CD4-positive, alpha-beta T cell treated with Interferon gamma for 1 hour (primary cell): ENCODE results near the gene PDCL3.
A peak's percentile ranks its signal among the peaks of the same experiment; 100 is the strongest.

Experiments
- DNase-seq: peaks from one replicate; pipeline ENCODE4 v3.0.0-alpha.2; 2020

The PDCL3 gene

DNA sequence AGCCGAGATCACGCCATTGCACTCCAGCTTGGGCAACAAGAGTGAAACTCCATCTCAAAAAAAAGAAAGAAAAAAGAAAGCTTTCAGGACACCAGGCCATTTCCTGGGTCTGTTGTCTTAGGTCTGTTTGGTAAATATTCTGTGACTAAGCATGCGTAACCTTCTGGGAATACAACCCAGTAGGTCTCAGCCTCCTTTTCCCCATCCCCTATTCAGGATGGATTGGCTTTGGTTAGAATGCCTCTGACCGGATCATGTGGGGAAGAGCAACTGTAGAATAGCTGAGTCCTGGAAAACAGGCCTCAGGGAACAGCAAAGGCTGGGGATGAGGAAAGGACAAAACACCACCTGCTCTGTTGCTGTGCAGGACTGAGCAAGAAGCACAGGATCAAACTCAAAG is 1.6 kb upstream of the PDCL3 start:
- DNase-seq = no peak

DNA sequence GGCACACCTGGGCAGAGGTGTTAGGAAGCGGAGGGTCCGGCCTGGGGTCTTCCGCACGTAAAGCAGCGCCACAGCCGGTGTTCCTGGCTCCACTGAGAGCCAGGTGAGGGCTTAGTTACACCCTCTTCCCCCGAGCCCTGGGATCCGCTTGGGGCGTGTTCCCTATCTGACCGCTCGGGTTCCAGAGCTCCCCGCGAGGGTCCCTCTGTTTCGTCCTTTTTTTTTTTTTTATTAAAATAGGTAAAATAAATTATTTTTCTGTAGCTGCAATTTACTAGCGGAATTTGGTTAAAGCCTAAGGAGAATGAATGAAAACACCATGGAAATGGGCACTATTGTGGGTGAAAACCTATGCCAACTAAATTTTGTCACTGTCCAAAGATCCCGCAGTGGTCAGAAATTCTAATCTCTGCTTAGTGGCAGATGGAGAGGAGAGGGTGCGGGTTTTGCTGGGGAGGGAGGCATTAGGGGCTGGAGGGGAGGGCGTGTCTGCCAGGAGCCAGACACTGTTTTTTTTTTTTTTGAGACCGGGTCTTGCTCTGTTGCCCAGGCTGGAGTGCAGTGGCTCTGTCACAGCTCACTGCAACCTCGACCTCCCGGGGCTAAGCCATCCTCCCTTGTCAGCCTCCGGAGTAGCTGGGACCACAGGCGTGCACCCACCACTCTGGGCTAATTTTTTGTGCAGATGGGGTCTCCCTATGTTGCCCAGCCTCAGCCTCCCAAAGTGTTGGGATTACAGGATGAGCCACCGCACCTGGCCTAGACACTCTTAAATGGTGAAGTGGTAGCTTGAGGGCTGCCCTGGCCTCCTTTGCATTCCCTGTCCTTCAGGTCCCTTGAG is 834 bp downstream of the PDCL3 start:
- DNase-seq = no peak

- DNase-seq = no peak
These were observed 6.2 kb downstream of the PDCL3 start for GRCh38 chr2:100568989-100569388.

- no peak for DNase-seq
These were observed 8.9 kb downstream of the PDCL3 start for GRCh38 chr2:100571668-100572067.

- no peak for DNase-seq
These were observed 15.0 kb downstream of the PDCL3 start for GRCh38 chr2:100577777-100578176.

DNA sequence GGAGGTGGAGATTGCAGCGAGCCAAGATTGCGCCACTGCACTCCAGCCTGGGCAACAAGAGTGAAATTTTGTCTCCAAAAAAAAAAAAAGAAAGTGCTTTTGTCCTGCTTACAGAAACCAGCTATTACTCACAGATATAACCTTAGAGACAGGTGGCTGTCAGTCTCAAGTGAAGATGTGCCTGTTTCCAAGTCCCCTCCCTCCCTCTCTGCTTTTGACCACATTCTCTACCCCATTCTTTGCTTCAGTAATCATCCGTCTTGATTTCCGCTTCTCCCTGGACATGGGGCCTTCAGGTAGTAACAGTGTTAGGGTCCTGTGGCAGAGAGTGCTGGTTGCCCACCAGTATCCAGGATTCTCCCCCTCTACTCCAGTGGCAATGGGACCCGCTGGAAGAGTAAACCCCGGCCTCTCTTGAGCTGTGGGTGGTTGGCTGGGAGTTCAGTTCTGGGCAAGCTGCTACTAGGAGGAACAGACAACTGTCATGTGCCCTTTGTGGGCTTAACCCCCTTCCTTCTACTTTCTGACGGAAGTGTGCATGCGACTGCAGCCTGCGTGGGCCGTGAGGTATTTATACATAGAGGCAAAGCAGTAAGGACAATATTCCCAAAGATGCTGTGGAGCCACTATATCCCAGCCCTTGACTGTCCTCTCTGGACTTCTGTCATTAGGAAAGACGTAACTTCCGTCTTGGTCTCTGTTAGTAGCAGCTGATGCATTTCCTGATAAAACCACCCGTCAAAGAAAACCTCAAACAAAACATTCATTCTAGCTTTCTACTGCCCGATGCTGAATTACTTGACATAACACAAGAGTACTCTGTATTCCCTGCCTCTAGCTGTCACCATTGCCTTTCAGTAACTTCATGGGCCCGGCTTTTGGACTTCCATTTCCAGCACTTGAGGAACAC is 17.8 kb downstream of the PDCL3 start:
- DNase-seq = peak; percentile 57

DNA sequence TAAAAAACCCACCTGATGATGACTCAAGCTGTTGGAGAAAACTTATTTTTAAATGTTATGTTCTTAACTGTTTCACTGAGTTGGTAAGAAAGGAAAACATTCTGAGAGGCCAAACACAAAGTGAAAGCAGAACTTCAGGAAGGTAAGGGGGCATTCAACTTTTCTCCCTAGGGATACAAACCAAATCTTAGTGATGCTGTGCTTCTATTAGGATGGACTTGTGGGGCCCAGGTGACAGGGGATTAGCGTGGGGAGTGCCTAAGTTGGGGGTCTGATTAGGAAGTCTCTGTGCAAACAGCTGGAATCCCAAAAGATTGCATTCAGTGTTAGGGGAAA is 18.5 kb downstream of the PDCL3 start:
- no peak for DNase-seq

- no peak for DNase-seq
These were observed 22.0 kb downstream of the PDCL3 start for GRCh38 chr2:100584816-100585215.

GRCh38 chr2:100588071-100588786 is 25.4 kb downstream of the PDCL3 start:
- no peak for DNase-seq

DNA sequence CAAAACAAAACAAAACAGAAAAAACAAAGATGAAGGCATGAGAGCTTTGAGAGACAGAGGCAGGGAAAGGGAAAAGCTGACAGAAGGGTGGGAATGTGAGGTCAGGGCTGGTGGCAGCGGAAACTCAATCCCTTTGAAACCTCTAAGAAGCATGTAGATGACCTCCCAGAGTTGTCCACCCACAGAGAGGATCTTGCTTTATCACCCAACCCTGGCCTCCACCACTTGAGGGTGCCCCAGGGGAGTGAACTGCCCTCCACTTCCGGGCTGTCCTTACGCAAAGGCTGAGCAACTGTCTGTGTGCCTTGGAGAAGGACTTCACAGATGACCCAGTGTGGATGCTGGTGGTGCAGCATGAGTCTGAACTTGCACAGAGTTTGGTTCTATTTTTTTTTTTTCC is 26.7 kb downstream of the PDCL3 start:
- DNase-seq = no peak

- DNase-seq = no peak
These were observed 29.4 kb downstream of the PDCL3 start for GRCh38 chr2:100592226-100592625.

DNA sequence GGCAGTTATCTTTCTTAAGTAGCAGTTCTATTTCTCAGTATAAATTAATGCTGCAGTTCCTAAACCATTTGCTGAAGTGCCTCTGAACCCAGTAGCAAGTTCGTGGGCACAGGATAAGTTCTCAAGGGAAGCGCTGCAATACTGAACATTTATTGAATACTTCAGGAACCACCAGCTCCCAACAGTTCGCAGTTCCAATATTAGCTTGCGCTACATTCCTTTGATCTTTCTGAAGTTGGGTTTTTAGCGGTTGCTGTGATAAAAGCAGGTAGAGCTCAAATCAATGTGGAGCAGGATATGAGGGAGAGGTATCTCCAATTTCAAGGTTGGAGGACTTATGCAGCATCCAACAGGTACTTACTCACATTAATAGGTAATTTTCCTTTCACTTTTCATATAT is 33.7 kb downstream of the PDCL3 start:
- DNase-seq = no peak

GRCh38 chr2:100599566-100599965 is 36.8 kb downstream of the PDCL3 start:
- no peak for DNase-seq

DNA sequence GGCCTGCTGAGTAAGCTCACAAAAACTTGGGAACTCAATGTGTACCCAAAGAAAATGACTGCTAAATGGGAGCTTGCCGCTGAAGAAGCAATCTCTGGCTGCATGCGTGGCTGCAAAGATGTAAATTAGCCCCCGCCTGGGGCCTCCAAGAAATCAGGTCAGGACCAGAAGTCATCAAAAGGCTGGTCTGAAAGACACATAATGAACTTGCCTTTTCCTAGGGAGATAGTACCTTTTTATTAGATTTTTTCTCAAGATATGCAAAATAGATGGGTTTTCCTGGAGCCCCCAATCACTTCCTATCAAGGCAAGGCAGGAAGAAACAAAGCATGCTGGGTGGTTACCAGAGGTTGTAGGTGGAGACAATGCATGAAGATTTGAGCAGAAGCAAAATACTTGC is 38.9 kb downstream of the PDCL3 start:
- no peak for DNase-seq

DNA sequence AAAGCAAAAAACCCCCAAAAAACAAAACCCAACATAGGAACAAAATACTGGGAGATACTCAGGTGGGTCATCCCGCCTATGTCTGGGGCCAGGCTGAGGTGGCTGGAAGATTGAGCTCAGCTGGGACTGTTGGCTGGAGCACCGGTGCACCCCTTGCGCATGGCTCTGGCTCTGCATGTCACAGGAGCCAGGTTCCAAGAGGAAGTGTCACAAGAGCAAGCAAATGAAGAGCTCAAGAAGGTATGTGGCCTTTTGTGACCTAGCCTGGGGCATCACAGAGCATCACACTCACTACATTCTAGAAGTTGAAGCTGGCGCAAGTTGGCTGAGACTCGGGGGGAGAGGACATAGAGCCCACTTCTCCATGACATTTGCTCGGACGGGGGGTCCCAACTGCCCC is 40.6 kb downstream of the PDCL3 start:
- DNase-seq = no peak

DNA sequence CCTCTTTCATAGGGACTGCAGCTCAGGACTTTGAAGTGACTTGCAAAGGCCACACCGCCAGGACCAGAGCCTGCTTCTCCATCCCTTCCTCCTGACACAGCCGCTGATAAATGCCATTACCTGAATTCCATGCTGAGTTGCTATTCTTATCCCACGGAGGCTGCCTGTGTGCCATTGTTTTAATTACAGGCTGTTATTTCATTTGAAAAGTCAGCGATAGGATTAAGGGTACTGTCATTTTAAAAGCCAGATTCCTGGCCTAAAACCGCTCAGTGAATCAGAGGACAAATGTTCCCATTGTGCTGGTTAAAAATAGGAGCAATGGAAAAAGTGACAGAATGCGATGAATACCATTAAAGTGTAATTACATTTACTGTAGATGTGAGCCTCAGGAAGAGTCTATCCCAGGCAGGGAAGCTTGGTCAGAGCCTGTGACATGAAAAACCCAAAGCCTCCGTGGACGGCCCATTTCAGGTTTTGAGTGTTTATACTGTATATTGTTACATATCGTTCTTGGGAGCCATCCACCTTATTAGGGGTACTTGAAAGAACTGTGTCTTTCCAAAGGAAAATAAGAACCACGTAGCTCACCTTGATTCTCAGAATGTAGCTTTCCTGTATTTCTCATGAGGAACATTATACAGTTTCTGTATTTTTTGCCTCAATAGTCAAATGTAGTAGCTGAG is 41.3 kb downstream of the PDCL3 start:
- DNase-seq = no peak

DNA sequence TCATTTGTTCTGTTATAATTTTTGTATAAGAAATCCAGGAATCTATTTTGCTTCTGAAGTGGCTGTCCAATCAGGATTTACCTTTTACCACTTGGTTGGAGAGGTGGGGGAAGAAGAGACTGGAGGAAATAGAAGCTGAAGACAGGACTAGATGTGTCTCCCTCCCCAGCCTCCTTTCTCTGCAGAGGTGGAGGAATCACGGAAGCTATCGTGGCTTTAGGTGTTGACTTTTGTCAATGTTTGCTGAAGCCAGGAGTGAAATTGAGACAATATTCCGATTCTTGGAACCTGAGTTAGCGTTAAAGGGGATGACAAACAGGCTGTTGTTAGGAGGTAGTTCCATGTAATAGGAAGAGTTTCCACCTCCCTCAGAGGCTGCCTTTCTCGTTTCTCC is 43.5 kb downstream of the PDCL3 start:
- no peak for DNase-seq

- DNase-seq = no peak
These were observed 44.0 kb downstream of the PDCL3 start for GRCh38 chr2:100606726-100607343.

DNA sequence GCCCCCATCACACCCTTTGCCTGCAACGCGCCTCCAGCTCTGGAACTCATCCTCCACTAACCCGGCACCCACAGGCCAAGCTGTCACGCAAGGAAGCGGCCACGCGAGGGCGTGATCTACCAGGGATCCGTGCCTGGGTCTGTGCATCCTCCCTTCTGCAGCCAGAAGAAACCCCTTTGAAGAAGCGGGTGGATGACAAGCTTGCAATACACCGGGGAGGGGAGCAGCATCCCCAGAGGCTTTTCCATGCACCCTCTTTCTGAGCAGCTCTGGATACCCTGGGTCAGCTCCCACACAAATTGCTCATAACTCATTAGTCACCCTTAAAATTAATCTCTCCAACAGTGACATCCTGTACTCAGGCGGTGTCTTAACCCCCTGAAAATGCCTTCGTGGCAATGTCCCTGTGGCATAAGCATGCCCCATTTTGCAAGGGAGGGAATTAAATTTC is 47.6 kb downstream of the PDCL3 start:
- DNase-seq = peak; percentile 65

DNA sequence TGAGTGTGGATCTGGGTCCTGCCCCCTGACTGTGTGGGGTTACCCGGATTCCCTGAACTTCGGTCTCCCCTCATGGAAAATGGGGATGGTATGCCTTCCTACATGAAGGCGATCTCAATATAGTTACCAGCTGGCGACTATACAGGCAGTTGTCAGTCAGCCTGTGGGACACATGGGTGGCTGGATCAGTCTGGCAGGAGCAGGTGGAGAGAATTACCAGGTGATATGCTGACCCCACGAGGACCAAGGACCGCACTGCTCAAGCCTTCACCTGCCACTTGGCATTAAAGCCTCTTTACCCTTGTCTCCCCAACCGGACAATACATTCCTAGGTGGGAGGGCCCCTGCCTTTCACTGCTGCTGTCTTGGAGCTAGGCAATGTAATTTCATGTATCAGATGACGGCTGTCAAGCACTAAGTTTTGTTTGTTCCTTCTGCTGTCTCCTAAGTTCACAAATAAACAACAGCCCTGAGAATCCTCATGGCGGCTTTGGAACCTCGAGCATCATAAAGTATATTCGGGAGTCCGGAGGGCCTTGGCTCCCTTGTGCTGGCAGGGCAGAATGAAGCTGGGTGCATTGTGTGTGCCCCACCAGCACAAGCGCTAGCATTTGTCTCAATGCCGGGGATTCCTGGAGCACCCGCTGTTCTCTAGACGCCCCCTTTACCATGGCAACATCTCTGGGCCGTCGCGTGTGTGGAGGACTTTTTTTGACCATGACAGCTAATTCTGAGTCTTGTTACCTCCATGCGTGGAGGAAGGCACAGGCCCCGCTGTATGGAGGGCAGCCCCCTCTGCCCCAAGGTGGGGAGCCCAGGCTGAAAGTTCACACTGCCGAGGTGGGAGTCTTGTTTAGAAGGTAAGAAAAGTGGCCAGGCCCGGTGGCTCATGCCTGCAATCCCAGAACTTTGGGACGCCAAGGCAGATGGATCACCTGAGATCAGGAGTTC is 48.6 kb downstream of the PDCL3 start:
- no peak for DNase-seq

- DNase-seq = no peak
These were observed 49.7 kb downstream of the PDCL3 start for GRCh38 chr2:100612388-100613000.
